NCI-H146 (cell line): ENCODE results near the gene SLC29A2.
A peak's percentile ranks its signal among the peaks of the same experiment; 100 is the strongest.

ENCODE experiments used
- DNase-seq: peaks from one replicate; lab custom pipeline; 2025; lab: John Stamatoyannopoulos, UW

SLC29A2 gene, protein sequence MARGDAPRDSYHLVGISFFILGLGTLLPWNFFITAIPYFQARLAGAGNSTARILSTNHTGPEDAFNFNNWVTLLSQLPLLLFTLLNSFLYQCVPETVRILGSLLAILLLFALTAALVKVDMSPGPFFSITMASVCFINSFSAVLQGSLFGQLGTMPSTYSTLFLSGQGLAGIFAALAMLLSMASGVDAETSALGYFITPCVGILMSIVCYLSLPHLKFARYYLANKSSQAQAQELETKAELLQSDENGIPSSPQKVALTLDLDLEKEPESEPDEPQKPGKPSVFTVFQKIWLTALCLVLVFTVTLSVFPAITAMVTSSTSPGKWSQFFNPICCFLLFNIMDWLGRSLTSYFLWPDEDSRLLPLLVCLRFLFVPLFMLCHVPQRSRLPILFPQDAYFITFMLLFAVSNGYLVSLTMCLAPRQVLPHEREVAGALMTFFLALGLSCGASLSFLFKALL

DNA sequence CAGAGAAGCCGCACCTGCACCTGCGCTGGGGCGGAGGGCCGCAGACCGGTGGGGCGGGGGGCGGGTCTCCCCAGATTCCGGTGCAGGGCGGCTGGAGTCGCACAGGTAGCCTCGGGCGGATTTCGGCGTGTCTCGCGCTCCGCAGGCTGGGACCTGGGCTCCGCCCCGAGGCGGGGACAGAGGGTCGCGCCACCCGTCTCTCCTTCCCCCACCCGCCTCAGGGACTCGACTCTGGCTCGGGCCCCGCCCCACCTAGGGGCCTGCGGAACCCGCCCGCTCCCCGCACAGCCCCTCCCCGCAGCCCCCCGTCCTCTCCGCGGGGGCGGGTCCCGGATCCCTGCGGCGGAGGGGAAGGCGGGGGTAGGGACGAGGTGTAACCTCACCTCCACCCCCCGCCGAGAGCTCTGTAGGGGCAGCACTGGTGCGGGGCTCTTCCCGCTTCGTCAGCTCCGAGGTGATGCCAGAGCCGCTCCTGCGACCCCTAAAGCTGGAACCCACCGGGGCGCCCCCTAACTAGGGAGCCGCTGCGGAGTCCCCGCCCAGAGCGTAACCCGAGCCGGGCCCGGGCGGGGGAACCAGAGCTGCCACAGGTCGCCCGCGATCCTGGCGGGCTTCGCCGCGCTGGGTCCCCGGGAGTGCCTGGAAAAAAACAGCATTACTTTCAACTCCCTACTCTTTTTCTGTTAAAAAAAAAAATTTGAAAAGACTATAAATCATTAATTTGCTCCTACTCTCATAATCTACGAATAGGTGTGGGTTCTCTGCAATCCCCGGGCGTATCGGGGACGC, at the start of gene SLC29A2:
TSS of gene SLC29A2 (minus strand) at position 134 of the 789 bp plus-strand sequence. CDS start 169 bp downstream, outside the sequence.
- peak; percentile 98 for DNase-seq

- peak; percentile 86 for DNase-seq
Observed at GRCh38 chr11:66420671-66421476, 49.3 kb upstream of the SLC29A2 start, which contains the start of gene NPAS4. TSS of gene NPAS4 (plus strand) at chr11:66421035. CDS start at chr11:66421180, 145 bp downstream.

GRCh38 chr11:66419825-66420224, 48.3 kb upstream of the SLC29A2 start:
- peak; percentile 53 for DNase-seq

- no peak for DNase-seq
Observed at GRCh38 chr11:66418986-66419308, 47.4 kb upstream of the SLC29A2 start.

DNA sequence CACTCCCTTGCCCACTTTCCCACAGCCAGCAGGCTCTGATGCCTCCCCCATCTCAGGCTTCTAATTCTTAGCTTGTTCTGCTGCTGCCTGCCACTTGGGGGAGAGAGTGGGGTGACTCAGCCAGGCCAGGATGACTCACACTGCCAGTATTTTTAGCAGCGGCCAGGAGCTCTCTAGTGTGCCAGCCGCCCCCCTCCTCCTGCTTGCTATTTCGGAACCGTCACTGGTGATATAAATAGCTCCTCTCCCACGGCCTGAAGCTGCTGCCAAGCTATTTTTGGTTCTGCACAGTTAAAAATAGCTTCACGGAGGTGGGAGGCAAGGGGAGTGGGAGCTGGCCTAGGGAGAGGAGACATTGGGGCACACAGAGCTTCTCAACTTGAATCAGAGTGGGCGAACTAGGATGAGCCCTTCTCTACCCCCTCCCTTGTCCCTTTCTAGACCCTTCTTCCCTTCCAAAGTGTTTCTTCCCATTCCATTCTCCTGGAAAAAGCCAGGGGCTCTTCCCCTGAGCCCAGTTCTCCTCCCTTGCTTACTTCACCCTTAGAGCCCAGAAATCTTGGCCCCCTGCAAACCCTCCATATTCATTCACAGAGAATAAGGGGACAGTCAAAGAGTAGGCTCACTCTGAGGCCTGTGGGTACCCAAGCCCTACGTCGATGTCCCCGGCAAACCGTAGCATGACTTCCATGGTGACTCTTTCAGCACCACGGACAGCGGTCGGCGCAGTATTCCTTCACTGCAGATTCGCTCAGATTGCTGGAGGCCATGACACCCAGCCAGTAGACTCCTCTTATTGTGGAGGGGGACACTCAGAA, 46.8 kb upstream of the SLC29A2 start:
- peak; percentile 22 for DNase-seq

DNA sequence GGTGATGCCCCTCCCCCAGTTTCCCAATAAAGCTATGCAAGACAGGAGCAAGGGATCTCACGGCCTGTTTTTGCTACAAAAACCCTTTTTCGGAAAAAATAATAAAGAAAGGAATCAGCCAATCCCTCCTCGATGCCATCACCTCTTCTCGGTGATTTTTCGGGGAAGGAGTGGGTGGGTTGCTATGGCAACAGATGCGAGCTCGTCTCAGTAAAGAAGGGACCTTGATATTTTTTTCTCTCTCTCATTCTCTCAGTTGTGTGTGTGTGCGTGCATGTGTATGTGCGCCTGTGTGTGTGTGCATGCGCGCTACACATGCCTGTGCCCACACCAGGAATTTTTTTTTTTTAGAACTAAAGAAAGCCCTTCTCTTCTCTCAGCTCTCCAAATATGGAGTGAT, 45.4 kb upstream of the SLC29A2 start:
- no peak for DNase-seq

DNA sequence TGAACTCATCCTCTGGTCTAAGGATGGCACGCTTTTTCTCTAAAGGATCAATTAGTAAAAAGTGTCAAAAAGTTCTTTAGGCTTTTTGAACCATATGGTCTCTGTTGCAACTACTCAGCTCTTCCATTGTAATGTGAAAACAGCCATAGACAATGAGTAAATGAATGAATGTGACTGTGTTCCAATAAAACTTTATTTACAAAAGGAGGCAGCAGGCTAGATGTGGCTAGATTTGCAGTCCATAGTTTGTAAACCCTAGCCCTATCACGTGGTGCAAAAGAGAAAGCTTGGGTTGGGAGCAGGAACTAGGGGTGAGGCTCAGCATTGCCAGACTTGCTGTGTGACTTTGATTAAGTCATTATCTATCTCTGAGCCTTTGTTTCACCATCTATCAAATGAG, 43.9 kb upstream of the SLC29A2 start:
- no peak for DNase-seq

DNA sequence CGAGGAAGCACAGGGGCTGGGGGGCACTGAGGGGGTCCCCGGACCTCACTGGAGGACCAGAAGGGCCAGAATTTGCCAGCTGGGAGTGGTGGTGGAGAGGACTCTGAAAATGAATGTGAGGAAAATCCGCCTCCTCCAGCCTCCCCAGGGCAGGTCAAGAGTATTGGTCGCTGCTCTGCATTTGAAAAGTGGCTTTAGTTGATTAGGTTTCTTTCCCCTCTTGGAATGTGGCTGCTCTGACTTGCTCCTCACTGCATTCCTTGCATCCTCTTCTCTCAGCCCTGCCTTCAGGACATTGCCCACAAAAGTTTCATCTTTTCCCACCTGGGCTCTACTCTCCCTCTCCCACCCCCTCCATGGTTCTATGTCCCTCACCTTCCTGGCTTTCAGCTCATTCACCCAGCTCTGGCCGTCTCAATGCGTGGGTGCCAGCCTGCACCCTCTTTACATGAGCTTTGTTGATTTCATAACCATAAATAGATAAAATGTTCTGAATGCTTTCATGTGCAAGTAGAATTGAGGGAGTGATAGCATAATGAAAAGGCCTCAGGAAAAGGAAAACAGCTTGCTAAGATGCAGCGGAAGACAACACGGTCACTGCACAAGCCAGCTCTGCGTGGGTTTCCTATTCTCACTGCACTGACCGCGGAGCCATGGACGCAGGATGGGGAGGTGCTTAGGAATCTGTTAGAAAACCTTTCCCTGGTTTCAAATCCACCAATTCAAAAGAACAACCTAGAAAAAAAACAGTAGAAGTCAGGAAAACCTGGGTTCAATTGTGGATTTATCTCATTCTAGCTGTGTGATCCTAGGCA, 42.8 kb upstream of the SLC29A2 start:
- DNase-seq, result no peak

- no peak for DNase-seq
Observed at GRCh38 chr11:66413167-66413566, 41.6 kb upstream of the SLC29A2 start.

- no peak for DNase-seq
Observed at GRCh38 chr11:66412110-66412509, 40.5 kb upstream of the SLC29A2 start.

- DNase-seq, result no peak
Observed at GRCh38 chr11:66411323-66411722, 39.8 kb upstream of the SLC29A2 start.

DNA sequence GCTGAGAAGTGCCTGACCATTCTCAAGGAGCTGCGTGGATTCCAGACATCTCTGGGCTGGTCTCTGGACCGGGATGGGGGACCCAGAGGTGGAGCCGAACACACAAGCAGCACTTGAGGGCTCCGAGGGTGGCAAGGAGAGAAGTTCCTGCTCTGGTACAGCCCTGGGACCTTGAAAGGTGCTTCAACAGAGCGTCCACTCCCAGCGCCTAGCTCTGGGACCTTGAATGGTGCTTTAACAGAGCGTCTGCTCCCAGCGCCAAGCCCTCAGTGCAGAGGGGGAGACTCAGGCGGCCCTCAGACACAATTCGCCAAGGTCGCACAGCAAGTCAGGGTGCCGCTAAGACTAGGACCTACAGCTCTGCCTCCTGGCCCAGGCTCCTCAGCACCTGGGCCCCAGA, 38.6 kb upstream of the SLC29A2 start:
- no peak for DNase-seq

- DNase-seq, result no peak
Observed at GRCh38 chr11:66409226-66409625, 37.7 kb upstream of the SLC29A2 start.

DNA sequence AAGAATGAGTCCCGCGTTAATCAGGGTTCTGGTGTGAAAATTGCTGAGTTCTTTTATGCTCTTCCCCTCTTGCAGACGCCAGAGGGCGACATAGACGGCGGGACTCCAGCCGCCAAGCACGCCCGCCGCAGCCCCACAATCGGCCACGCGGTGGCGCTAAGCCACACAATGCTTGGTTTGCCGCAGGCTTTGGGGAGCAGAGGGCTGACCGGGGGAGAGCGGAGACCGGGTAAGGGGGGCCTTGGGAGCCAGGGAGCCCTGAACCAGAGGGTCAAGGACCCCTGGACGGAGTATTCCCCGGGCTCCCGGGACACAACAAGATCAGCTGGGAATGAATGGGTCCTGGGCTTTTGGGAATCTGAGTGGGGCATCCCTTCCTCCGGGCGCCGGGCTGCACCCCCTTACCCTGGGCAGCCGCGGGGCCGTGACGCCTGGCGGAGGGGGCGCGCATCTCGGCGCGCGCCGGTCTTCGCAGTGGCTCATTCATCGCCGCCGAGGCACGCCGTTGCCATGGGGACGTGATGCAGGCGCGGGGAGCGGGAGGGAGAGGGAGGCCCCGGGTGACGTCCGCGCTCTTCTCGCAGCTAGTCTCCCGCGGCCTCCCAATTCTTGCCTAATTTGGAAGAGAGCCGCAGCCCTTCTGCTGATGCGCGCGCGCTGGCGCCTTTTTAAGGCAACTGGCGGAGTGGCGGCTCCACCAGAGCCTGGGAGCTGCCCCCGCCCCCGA, 37.1 kb upstream of the SLC29A2 start:
- DNase-seq, result peak; percentile 94

DNA sequence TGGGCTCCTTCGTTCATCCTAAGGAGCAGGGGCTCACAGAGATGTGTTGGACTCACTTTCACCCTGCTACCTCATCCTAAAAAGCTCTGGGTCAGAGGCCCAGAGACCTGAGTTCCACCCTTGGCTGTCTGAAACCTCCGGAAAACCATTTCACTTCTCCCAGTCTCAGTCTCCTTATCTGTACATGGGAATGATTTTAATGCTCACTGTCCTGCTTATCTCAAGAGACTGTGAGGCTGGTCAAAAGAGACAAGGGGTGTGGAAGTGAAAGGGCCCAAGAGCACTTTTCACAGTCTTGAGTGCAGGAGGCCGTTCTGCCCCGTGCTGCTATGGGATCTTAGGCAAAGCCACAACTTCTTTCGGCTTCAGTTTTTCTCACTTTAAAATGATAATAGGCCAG, 36.1 kb upstream of the SLC29A2 start:
- DNase-seq, result no peak

- DNase-seq, result no peak
Observed at GRCh38 chr11:66393954-66394353, 22.4 kb upstream of the SLC29A2 start.

DNA sequence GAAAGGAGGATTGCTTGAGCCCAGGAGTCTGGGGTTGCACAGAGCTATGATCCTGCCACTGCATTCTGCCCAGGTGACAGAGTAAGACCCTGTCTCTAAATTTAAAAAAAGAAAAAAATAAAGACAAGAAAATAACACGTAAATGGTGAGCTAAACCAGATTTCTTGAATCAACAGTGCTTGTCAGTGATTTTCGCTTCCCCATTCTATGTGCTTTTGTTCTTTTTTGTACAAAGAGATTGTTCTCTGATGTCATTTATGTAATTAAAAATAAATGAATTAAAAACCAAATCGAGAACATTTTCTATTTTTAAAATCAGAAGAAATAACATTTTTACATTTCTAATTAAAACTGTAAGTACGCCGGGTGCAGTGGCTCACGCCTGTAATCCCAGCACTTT, 19.8 kb upstream of the SLC29A2 start:
- no peak for DNase-seq

GRCh38 chr11:66388780-66389386, 17.3 kb upstream of the SLC29A2 start:
- peak; percentile 80 for DNase-seq
